GM18519 (cell line): Measurements from ENCODE around the gene FAM89B.

Experiments
- ATAC-seq: cut with Tn5 transposase; IDR thresholded peaks from one replicate; pipeline ENCODE4 v1.9.1; 2021; ENCODE audit warnings: mild to moderate bottlenecking, moderate library complexity; ENCODE audit not compliant: unreplicated experiment, low FRiP score

FAM89B gene

DNA sequence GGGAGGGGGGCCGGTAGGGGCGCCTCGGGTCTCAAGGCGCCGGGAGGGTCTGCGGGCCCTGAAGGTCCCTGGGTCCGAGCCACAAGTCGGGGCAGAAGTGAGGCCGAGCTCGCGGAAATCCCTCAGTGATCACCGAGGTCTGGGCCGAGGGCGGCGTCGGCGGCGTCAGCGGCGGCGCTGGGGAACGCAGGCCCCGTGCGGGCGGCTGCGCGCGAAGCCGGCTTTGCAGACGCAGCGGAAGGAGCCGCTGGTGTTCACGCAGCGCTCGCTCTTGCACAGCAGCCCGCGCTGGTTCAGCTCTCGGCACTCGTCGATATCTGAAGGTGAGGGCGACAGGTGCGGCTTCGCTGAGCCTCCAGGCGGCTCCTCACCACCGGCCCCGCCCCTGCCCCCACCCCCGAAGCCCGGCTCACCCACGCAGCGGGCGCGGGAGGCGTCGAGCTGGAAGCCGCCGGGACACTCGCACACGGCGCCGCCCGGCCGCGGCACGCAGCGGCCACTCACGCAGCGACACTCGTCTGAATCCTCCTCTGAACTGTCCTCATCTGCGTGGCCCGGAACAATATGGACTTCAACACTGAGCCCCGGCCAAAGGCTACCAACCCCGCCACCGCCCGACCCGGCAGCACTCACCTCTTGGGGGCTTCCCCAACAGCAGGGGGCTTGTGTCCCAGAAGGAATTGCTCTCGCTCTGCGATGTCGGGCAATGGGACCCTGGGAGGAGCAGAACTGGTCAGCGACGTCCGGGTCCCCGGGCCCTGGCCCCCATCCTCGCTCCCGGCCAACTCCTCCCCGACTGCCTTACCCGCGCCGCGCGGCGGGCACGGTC lies 33.2 kb upstream of the FAM89B start:
- ATAC-seq, result no peak

DNA sequence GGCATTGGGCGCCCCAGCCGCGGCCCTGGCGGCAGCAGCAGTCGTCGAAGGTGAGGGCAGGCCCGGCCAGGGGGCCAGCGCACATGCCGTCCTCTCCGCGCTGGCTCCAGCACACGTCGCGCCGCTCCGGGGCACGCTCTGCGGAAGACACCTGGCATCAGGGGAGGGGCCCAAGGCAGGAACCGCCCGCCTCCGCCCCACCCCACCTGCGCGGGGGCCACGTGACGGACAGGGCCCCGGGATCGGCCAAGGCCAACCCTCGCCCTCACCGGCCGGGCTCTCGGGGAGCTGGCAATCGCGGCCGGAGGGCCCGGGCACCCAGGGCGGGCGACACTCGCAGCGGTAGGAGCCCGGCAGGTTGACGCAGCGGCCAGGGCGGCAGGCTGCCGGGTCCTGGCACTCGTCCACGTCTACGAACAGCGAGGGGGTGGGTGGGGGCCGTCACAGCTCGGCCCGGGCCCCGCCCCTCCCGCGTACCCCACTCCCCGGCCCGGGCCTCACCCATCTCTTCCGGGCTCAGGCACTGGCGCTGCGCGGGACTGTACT lies 32.5 kb upstream of the FAM89B start:
- no peak for ATAC-seq

DNA sequence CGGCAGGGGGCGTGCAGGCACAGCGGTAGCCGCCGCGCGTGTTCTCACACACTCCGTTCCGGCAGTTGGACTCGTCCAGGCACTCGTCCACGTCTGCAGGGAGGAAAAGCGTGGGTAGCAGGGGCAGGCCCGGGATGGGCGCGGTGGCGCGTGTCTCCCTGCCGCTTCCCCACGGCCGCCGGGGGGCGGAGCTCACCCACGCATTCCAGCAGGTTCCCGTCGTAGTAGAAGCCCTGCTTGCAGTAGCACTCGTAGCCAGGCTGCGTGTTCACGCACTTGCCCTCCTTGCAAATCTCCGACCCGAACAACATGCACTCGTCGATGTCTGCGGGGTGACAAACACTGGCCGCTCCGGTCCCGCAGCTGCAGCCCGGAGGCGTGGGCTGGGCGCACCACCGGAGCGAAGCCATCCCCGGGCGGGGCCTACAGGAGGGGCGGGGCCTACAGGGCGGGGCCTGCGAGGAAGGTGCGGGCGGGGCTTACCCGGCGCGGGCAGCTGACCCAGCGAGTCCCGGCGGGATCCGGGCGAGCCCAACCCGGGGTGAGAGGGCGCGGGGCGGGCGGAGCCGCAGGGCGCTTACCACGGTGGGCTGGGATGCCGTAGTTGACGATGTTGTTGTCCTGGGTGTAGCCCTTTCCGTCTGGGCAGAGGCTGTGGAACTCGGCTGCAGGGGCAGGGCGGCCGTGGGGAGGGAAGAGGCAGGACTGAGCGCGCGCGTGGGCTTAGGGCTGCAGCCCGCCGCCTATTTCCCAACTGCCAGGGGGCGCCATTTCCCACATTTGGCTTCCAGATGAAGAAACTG lies 31.8 kb upstream of the FAM89B start:
- ATAC-seq, result no peak

DNA sequence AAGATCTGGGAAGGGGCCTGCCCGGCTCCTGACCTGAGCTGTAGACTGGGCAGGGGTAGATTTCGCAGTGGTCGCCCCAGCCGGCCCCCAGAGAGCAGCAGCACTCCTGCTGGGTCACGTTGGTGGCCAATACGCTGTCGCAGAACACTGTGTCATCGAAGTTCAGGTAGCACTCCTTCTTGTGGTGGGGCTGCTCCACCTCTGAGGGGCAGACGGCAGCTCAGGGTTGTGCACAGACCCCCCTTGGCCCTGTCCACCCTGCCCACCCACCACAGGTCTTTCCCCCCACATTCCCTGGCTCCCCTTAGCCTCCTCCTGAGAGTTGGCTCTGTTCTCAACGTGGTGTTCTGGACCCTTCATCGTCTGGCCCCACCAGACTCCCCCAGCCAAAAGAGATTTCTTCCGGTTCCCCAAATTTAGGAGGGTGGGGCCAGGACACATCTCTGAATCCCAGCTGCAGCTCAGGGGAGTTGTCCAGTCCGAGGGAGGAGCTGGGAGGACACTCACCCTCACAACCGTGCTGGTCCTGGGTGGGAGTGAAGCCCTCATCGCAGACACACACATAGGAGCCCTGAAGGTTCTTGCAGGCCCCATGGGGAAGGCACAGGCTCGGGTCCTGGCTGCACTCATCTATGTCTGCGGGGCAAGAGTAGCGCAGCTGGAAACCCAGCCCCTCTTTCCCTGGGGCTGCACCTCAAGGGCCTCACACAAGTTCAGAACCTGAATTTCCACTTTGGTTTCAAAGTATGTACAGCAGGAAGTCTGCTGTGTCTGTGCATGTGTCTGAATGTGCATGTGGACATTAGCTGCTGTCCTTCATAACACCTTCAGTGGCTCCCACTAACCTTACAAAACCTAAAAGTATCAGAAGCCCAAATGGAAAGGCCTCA lies 31.0 kb upstream of the FAM89B start:
- no peak for ATAC-seq

DNA sequence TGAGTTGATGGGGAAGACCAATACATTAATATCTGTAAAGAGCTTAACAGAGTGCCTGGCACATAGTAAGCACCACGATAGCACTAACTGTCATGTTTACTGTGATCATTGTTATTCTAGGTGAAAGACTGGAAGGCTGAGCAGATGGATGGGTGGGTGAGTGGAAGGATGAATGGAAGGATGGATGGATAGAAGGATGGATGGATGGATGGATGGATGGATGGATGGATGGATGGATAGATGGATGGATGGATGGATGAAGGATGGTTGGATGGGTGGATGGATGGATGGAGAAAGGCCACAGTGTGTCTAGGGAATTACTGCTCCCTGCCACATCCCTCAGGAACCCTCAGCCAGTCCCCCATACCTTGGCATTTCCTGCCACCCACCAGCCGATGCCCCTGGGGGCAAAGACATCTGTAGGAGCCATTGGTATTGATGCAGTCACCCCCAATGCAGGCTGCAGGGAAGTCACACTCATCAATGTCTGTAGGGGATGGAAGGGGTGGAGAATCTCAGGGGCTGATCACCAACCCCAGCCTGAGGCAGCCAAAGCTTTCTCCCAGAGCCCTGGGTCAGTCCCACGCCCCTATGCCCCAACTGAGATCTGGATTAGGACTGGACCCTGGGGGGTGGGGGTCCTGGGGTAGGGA lies 29.5 kb upstream of the FAM89B start:
- ATAC-seq, result no peak

DNA sequence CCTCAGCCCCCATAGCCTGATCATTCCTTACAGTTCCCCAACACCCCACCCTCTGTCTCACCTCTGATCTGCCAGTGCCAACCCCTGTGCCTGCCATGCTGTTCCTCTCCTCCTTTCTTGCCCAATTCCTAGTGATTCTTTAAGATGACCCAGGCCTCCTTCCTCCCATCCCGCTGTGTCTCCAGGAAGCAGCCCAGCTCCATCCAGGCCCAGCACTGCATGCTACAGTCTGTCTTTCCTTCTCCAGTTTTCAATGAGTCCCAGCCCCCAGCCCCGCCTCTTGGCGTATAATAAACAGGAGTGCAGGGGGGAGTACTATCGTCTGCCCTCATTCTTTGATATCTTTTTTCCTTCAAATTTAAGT lies 26.5 kb upstream of the FAM89B start:
- no peak for ATAC-seq

DNA sequence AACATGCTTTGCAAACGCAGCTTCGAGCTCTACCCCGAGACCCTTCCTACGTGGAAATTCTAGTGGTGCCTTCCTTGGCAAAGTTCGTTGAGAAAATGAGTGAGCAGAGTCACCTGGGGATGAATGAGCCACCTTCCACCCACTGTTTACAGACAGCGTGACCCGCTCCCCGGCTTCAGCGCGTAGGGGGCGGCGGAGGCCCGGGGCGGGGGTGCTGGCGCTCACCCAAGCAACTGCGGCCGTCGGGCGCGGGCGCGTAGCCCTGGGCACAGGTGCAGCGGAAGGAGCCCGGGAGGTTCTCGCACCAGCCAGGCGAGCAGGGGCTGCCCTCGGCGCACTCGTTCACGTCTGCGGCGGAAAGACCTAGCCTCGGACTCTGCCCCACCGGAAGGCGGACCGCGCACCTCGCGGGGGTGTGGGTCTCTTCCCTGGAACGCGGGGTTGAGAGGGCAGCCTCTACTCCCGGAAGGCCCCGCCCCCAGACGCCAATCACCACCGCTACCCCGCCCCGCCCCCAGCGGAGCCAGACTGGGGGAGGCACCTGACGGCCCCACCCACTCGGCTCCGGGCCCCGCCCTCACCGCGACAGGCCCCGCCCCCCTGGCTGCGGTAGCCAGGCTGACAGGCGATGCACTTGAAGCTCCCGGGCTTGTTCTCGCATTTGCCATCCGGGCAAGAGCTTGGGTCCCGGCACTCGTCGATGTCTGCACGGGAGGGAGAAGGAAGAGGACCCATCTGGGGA lies 25.9 kb upstream of the FAM89B start:
- ATAC-seq, result no peak

DNA sequence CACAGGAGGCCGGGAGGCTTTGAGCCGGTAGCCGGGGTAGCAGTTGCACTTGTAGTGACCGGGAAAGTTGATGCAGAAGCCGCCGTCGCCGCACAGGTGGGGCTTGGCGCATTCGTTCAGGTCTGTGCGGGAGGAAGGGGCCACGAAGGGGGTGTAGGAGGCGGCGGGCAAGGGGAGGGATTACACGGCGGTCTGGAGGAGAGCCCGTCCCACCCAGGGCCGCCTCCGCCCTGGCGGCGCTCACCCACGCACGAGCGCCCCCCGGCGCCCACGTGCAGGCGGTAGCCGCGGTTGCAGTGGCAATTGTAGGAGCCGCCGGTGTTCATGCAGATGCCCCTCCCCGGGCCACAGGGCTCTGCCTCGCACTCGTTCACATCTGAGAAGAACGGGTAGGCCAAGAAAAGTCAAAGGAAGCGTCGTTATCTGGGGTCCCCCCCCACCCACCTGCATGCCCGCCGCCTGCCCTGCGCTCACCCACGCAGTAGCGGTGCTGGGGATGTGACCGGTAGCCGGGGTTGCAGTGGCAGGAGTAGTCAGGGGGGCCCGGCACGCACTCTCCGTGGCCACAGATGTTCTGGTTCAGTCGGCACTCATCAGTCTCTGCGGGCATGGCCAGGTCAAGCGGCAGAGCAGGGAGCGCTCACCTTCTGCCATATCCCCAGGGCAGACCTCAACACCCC lies 24.8 kb upstream of the FAM89B start:
- ATAC-seq, result no peak

DNA sequence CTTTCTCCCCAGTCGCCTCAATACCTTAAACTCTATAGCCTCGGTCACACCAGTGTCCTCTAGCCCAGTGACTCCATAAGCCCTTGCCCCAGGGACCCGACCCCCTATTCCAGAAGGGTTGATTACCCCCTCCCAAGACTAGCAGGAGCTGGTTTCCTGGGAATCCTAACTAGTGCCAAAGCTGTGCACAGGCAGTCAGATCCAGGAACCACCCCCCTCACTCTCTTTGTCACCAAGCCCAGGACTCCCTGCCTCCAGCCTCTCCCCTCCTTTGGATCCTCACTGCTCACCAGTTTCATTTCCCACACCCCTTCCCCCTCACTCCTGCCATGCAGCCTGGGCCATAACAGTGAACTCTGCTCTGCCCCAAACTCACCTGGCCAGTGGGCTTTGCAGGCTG lies 23.9 kb upstream of the FAM89B start:
- ATAC-seq, result no peak

DNA sequence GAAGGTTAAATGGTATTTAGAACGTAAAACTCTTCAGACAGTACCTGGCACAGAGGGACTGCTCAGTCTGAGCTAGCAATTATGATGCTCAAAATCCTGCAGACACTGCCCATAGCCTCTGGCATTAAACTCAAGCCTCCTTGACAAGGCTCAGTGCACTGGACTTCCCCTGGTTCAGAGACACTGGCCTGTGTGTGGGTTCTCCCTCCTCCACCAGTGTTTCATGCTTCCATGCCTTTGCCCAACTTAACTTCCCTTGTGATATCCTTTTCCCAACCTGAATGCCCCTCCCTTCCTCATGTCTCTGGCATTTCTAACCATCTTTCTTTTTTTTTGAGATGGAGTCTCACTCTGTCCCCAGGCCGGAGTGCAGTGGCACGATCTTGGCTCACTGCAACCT lies 23.2 kb upstream of the FAM89B start:
- no peak for ATAC-seq

DNA sequence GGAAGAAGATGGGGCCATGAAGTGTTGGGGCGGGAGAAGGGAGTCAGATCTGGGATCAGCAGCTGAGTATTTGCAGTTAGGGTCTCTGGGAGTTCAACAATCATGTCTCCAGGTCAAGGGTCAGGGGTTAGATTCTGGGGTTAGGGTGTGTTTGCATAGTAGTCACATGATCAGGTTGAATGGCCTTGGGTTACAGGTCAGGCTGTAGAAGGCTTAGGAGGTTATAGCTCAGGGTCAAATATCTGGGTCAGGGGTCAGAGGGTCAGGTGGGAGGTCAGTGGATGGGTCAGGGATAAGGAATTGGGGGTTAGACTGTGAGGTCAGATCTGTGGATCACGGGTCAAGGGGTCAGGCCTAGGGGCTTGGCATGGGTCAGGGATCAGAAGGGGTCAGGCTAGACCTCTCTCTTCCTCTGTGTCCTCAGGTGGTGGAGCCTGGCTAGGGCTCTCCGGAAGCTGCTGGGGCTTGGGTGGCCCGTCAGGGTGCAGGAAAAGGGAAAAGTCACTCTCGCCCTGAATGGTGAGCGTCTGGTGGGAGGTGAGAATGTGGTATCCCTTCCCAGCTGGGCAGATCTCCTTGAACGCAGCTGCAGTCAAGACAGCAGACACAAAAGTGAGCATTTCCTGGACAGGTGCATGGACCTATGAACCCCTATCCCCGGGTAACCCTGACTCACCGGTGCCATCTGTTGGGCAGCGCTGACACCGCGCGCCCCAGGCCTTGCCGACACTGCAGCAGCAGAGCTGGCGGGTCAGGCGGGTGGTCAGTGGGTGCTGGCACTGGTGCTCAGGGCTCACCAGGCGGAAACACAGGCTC lies 20.6 kb upstream of the FAM89B start:
- ATAC-seq, result no peak

DNA sequence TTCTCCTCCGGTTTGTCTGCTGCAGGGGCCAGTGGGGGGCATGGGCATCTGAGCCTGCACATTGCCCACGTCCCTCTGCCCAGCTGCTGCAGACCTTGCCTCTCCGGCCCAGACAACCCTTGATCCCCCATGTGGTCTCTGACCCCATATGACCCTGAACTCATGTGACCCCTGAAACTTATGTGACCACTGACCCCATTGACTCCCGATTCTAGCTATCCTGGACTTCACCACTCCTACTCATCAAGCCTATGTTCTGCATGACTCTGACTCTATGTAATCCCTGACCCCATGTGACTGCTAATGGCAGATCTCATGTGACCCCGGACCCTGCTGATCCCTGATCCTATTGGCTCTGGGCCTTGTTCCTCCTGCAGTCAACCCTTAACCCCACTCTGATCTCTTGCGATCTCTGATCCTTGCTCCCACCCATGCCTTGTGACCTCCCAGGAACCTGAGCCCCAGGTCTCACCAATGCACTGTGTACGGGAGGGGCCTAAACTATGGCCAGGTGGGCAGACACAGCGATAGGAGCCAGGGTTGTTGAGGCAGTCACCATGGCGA lies 19.9 kb upstream of the FAM89B start:
- ATAC-seq, result no peak

DNA sequence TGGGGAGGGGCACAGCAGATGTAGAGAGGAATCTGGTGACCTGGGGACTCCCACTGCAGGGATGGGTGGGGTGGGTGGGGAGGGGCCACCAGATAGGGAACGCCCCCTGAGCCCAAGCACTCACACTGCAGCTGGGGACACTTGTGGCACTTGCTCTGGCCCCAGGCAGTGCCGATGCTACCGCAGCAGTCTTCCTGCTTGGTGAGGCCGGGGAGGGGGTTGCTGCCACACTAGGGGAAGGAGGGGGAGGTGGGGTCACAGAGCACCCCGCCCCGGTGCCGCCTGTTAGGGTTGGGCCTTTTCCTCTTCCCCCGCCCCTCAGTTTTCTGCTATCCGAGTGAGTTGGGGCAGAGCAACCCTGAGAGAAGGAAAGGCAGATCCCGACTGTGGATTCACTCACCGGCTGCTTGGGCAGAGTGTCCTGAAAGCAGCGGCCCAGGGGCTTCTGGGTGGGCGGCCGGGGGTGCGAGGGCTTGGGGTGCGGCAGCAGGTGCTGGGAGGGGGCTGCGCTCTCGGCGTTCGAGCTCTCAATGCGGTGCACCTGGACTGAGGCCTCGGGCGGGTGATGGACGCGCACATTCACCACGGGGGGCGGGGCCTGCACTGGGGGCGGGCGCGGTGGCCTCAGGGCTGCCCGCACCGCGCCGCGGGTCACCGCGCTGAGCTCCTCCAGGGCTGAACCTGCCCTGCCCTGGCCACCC lies 18.9 kb upstream of the FAM89B start:
- no peak for ATAC-seq

DNA sequence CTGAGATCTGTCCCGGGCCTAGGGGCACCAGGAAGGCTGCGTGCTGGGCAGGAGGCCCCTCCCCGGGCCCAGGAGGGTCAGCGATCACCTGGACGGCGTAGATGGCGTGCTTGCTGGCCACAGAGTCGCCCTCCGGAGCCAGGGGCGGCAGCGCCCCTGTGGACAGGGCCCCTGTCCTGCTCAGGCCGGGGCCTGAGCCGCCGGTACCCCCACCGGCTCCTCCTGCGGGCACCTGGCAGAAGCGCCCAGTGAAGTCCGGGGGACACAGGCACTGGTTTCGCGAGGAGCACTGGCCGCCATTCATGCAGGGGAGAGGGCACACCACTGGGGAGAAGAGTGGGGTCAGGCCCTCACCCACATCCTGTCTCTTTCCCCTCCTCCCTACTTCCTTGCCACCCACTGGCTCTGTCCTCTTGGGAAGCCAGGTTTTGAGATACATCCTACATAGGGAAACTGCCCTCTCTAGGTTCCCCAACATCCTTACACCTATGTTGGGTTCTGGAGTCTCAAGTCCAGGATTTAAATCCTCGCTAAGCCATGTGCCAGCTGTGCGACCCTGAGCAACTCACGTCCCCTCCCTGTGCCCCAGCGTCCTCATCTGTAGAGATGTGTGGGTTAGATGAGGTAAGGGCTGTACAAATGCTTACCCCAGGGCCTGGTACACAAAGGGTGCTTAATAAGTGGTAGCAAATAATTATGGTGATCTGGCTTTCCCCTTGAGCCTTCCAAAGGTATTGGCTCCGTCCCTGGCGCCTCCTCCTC lies 18.1 kb upstream of the FAM89B start:
- ATAC-seq, result no peak

DNA sequence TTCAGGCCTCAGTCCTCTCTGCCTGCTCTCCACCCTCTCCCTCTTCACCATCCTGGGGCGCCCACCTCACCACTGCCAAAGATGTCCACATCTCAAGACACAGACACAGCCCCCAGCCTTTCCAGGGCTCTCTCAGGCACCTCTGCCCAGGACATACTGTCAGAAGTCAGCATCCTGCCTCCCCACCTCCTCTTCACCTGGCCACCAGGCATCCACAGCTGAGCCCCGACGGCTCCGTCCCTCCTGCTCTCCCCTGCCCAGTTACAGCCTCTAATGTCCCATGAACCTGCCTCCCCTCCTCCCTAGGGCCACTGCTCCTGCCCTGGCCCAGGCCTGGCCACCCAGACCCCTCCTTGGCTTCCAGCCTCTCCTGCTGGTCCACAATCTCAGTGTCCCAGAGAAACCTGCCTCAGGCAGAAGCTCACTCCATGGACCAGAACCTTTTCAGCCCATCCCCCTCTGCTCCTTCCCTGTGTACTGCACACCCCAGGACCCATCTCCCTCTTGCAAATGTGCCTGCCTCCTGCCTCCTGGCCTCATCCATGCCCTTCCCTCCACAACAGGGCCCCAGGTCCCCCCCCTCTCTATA lies 17.4 kb upstream of the FAM89B start:
- no peak for ATAC-seq

DNA sequence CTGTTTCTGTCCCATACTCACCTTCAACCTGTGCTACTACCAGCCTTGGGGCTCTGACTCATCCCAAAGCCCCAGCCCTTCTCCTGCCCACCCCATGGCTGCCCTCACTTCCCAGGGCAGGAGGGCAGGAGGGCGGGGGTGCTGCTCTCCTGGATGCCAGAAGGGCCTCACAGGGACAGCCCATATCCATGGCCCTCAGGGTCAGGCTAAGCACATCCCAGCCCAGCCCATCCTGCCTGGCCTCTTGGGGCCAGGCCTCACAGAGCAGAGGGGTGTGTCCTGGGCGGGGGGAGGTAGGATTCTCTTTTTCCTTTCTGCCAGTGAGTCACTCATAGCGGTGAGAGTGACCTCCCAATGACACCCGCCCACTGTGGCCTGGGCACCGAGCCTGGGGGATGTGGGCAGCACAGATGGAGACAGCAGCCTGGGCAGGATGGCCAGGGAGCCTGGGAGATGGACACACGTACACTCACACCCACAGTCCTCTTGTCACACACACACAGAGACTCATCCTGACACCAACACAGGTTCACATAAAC lies 16.6 kb upstream of the FAM89B start:
- no peak for ATAC-seq
